ENCODE measurements around the gene SLC6A4. TPM values are rescaled to one million over a fixed set of nuclear protein-coding genes. Genes with fewer than 3 reads are reported as not detected.

SLC6A4 gene
- total RNA-seq, 1 experiment from 2014 or later: 0.02 TPM

DNA sequence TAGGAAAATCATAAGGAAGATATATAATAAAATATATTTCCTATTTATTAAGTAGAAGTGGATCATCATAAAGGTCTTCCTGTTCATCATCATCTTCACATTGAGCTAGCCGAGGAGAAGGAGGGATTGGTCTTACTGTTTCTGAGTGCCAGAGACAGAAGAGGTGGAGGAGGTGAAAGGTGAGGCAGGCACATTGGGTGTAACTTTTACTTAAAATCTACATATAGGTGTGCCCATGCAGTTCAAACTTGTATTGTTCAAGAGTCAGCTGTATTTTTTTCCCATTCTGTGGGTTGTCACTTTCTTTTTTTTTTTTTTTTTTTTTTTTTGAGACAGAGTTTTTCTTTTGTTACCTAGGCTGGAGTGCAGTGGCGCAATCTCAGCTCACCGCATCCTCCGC is 84.0 kb downstream of the SLC6A4 start:
- Histone ChIP-seq H3K23ac (ENCODE audit: insufficient read length, low read depth, low read length) (no peak overlapping the region), H3K4ac (ENCODE audit: low read depth, low read length) (no peak overlapping the region), H3K9me3 (ENCODE audit: control insufficient read depth, low read depth, low read length) (no peaks in the 10 kb centered on the region), H3K9ac (ENCODE audit: extremely low read depth, insufficient read length, low read length) (no peak overlapping the region), H2AK5ac (ENCODE audit: insufficient read length, low read length) (no peak overlapping the region), H3K27me3 (ENCODE audit: insufficient read depth, low read length) (no peaks in the 10 kb centered on the region), H4K20me1 (ENCODE audit: control insufficient read depth, insufficient read depth, insufficient read length) (peaks cover 2% of the 10 kb centered on the region), H2BK12ac (ENCODE audit: insufficient read length, low read depth, low read length) (no peak overlapping the region), H3K79me1 (ENCODE audit: insufficient read depth, low read depth, low read length, poor library complexity, severe bottlenecking) (no peaks in the 10 kb centered on the region), H4K5ac (ENCODE audit: insufficient read length, low read depth, low read length) (no peak overlapping the region), H3K18ac (ENCODE audit: insufficient read length, low read depth, low read length) (no peak overlapping the region), H2BK20ac (ENCODE audit: low read depth, low read length, poor library complexity, severe bottlenecking) (no peak overlapping the region), H3K56ac (ENCODE audit: insufficient read length, low read depth, low read length) (no peak overlapping the region), H3K27ac (ENCODE audit: insufficient read length, low read depth, low read length) (no peak overlapping the region), H2BK120ac (ENCODE audit: low read depth, low read length, poor library complexity, severe bottlenecking) (no peak overlapping the region), H3K4me1 (ENCODE audit: insufficient read depth, low read length) (no peaks in the 10 kb centered on the region), H2BK5ac (ENCODE audit: insufficient read length, low read length) (no peak overlapping the region), H3T11ph (ENCODE audit: low read length) (no peak overlapping the region), H3K79me2 (ENCODE audit: insufficient read depth, low read length) (peaks cover 3% of the 10 kb centered on the region; the same call in 1 of the 2 replicates), H4K91ac (ENCODE audit: insufficient read length, low read depth, low read length) (no peak overlapping the region), H2AFZ (ENCODE audit: low read length) (no peak overlapping the region), H3K14ac (ENCODE audit: insufficient read depth, low read length) (no peak overlapping the region), H4K8ac (replicated peaks; ENCODE audit: insufficient read length, low read depth, low read length) (no peak overlapping the region), H3K23me2 (ENCODE audit: insufficient read length, low read depth, low read length, poor library complexity, severe bottlenecking) (no peaks in the 10 kb centered on the region), H2BK15ac (ENCODE audit: low read depth, low read length) (no peak overlapping the region), H3K4me2 (ENCODE audit: insufficient read depth, insufficient read length, low read length) (no peak overlapping the region)
- no CpG with 5 or more reads among the region's 4 CpGs for WGBS (ENCODE audit: extremely low coverage, insufficient read length, low lambda C conversion rate)
- Mint-ChIP-seq H3K9me3 (no peaks in the 10 kb centered on the region), H3K27me3 (ENCODE audit: low read depth) (no peaks in the 10 kb centered on the region), H3K36me3 (ENCODE audit: insufficient read depth in 1 of 3, low read depth in 3 of 3) (peaks cover 5 to 18% (median 11%) of the 10 kb centered on the region in 3 experiments; a peak in 6 of 7 replicates), H3K27ac (no peak overlapping the region; a peak in 1 of 7 replicates), H3K4me3 (no peak overlapping the region), H3K4me1 (peaks cover 0 to 5% of the 10 kb centered on the region in 2 experiments; a peak in 2 of 4 replicates)
- TF ChIP-seq, protein P1, sequence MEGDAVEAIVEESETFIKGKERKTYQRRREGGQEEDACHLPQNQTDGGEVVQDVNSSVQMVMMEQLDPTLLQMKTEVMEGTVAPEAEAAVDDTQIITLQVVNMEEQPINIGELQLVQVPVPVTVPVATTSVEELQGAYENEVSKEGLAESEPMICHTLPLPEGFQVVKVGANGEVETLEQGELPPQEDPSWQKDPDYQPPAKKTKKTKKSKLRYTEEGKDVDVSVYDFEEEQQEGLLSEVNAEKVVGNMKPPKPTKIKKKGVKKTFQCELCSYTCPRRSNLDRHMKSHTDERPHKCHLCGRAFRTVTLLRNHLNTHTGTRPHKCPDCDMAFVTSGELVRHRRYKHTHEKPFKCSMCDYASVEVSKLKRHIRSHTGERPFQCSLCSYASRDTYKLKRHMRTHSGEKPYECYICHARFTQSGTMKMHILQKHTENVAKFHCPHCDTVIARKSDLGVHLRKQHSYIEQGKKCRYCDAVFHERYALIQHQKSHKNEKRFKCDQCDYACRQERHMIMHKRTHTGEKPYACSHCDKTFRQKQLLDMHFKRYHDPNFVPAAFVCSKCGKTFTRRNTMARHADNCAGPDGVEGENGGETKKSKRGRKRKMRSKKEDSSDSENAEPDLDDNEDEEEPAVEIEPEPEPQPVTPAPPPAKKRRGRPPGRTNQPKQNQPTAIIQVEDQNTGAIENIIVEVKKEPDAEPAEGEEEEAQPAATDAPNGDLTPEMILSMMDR (conservative IDR thresholded peaks at IDR 0.05): no peak
- no peak for DNase-seq

Measured in H9 (cell line).